Stimulated activated CD4-positive, alpha-beta T cell treated with anti-CD3 and anti-CD28 coated beads, Interleukin-15, amount 100 ng/mL, for 1 hour (primary cell): ENCODE results near the gene ARHGEF7.
"Not testable (repeated sequence)": the region's sequence is repeated elsewhere in the genome, so short reads cannot be mapped to it uniquely, and the experiment has no call there.

Experiments used
- DNase-seq, 2 donors: peaks; one replicate each; pipeline ENCODE4 v3.0.0-alpha.2; 2020; ENCODE audit warnings: low read depth in 1 of 2, low spot score in 1 of 2

Gene ARHGEF7, protein sequence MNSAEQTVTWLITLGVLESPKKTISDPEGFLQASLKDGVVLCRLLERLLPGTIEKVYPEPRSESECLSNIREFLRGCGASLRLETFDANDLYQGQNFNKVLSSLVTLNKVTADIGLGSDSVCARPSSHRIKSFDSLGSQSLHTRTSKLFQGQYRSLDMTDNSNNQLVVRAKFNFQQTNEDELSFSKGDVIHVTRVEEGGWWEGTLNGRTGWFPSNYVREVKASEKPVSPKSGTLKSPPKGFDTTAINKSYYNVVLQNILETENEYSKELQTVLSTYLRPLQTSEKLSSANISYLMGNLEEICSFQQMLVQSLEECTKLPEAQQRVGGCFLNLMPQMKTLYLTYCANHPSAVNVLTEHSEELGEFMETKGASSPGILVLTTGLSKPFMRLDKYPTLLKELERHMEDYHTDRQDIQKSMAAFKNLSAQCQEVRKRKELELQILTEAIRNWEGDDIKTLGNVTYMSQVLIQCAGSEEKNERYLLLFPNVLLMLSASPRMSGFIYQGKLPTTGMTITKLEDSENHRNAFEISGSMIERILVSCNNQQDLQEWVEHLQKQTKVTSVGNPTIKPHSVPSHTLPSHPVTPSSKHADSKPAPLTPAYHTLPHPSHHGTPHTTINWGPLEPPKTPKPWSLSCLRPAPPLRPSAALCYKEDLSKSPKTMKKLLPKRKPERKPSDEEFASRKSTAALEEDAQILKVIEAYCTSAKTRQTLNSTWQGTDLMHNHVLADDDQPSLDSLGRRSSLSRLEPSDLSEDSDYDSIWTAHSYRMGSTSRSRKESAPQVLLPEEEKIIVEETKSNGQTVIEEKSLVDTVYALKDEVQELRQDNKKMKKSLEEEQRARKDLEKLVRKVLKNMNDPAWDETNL

DNA sequence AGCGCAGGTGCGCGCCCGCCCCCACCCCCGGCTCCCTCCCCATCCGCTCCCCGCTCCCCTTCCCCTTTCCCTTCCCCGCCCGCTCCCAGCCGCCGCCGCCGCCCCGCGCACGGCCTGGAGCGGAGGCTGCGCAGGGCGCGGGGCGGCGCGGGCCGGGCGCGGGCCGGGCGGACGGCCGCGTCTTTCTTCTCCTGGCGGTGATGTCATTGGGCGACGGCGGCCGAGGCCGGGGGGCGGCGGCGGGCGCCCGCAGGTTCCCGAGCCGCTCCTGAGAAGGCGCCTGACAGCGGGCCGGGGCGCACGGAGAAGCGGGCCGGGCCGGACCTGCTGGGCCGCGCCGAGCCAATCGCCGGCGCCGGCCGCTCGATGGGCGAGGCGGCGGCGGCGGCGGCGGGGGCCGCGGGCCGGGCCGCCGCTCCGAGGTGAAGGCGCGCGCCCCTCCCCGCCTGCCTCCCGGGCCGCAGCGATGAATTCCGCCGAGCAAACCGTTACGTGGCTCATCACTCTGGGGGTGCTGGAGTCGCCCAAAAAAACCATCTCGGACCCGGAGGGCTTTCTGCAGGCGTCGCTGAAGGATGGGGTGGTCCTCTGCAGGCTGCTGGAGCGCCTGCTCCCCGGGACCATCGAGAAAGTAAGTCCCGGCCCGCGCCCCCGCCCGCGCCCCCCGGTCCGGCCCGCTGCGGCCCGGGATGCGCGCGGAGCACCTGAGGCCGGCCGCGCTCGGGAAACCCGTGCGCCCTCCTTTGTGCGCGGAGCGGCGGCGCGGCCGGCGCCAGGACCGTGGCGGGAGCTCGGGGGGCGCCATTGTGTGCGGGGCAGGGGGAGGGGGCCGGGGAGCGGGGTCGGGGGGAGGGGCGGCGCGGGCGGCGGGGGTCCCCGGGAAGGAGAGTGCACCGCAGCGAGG lies at the start of gene ARHGEF7:
TSS of gene ARHGEF7 (plus strand) at position 250 of the 904 bp plus-strand sequence. CDS start at position 467, 217 bp downstream.
- no peak for DNase-seq

GRCh38 chr13:111065698-111066097 lies 49.4 kb upstream of the ARHGEF7 start:
- DNase-seq = no peak

DNA sequence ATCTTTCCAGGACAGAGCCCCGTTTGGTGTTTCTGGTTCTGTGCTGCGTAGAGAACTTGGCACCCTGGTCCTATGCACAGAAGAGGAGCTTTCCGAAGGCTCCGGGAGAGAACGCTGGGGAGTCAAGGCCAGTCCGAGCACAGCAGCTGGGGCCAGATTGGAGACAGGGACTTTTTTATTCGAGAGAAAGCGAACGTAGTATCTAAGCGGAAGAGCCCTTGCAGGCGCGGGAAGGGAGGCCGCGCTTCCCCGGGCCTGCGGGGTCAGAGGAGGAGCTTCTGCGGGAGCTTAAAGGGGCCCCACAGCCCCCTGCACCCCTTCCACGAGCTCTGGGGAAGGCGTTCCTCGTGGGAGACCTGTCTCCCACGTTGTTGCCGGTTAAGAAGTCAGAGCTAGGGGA lies 48.6 kb upstream of the ARHGEF7 start:
- DNase-seq = no peak

DNA sequence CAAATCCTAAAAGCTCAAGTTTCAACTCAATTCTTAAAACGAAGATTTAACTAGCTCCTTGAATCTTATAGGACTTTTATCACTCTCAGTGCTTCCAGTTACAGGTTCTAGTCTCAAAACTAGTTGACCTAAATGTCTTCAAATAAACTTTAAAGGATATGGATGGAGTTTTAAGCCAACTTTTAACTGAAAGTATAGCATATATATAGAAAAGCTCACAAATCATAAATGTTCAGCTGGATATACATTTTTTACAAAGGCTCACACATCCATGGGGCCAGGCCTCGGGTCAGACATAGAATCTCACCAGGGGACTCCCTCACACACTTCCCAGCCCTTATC lies 47.1 kb upstream of the ARHGEF7 start:
- DNase-seq = no peak

- DNase-seq = not testable (repeated sequence)
Measured at GRCh38 chr13:111071120-111071519, 44.0 kb upstream of the ARHGEF7 start.

- not testable (repeated sequence) for DNase-seq
Measured at GRCh38 chr13:111071526-111071925, 43.6 kb upstream of the ARHGEF7 start.

- no peak for DNase-seq
Measured at GRCh38 chr13:111074826-111075225, 40.3 kb upstream of the ARHGEF7 start.

DNA sequence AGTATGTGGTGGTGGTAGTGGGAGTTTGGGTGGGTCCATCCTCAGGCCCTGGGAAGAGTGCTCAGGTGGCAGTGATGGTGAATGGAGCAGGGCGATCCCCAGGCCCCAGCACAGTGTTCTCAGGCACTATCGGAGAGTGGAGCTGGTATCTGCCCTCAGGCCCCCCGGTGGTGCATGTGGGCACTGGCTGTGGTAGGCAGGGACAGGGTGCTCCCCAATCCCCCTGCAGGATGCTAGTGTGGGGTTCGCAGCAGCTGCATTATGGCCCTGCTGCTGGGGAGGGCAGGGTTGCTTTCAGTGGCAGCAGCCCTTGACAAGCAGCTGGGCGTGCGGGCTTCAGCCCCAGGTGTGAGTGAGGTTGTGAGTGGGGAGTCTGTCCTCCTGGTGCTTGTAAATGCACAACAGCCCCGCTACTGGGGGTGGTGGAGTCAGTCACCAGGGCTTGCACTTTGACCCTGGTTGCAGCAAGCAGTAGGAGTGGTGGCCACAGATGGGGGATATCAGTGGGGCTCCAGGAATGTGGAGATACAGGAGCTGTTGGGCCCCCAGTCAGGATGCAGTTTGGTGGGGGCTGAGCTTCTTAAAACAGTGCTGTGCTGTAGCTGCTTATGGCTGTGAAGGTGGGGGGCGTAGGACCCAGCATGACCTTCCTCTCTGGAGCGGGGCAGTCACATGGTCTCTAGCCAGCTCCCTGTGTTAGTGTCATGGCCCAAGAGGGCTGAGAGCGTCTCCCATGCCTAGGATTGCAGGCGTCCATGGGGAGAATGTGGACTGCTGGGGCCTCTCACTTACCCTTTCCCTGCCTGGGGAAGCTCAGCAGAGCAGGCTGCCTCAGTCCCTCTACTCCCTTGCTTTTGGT lies 38.7 kb upstream of the ARHGEF7 start:
- no peak for DNase-seq

DNA sequence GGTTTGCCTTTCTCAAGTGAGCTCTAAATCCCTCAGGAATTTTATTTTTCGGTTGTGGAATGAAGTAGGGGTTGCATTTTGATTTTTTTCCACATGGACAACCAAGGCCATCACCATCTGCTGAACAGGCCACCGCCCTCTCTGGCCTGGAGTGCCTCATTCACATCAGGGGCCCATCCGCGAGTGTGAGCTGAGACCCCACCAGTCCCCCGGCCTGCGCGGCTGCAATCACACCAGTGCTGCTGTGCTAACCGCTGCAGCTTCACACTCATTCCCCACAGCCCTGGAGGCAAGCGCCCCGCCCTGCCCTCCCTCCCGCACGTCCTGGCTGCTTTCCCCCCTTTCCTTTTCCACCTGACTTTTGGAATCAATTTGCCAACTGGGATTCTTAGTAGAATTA lies 35.7 kb upstream of the ARHGEF7 start:
- DNase-seq = no peak

GRCh38 chr13:111080642-111081041 lies 34.5 kb upstream of the ARHGEF7 start:
- no peak for DNase-seq

DNA sequence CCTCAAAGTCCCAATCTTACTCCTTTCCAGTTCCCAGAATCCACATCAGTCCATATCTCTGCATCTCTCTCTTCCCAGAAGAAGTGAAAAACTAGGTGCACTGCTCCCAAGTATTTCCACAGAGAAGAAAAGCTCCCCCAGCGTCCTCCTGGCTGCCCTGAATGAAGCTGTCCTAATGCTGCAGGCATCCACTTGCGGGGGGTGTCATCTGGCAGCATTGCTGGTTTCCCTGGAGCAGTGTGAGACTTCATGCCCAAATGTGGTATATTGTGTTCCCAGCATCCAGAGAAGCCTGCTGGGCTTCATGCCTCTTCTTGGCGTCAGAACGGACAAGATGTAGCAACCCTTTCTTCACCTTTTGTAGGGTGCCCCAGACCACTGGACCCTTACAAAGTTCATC lies 32.9 kb upstream of the ARHGEF7 start:
- DNase-seq = no peak

DNA sequence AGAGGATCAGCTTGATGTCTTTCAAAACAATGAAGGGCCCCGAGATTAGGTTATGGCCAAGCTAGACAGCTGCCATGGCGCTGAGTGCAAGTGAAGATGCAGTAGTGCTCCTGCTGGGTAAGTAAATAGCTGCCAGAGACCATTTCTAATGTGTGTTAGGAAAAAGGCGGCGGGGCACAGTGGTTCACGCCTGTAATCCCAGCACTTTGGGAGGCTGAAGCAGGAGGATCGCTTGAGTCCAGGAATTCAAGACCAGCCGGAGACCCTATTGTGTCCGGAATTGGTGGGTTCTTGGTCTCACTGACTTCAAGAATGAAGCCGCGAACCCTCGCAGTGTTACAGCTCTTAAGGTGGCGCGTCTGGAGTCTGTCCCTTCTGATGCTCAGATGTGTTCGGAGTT lies 32.3 kb upstream of the ARHGEF7 start:
- not testable (repeated sequence) for DNase-seq

DNA sequence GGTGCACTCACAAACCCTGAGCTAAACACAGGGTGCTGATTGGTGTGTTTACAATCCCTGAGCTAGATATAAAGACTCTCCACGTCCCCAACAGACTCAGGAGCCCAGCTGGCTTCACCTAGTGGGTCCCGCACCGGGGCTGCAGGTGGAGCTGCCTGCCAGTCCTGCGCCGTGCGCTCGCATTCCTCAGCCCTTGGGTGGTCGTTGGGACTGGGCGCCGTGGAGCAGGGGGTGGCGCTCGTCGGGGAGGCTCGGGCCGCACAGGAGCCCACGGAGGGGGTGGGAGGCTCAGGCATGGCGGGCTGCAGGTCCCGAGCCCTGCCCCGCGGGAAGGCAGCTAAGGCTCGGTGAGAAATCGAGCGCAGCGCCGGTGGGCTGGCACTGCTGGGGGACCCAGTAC lies 31.4 kb upstream of the ARHGEF7 start:
- not testable (repeated sequence) for DNase-seq

GRCh38 chr13:111090169-111090568 lies 24.9 kb upstream of the ARHGEF7 start:
- DNase-seq = no peak

DNA sequence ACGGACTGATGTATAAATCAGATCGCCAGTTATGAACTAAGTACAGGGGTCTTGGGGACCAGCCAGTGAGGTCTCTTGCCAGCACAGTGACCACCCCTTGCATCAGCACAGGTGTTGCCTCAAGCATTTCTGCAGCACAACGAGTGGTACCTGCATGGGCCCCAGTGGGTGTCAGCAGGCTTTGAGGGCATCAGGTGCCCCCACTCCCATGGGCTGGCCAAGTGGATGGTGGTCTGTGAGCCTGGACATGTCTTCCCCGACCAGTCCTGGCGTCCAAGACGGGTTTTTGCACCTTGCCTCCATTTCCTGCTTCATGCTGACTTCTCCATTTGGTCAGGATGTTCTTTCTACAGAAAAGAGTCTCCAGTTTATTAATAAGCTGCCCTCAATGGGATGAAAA lies 22.4 kb upstream of the ARHGEF7 start:
- DNase-seq = no peak

- DNase-seq = no peak
Measured at GRCh38 chr13:111093136-111093535, 22.0 kb upstream of the ARHGEF7 start.

DNA sequence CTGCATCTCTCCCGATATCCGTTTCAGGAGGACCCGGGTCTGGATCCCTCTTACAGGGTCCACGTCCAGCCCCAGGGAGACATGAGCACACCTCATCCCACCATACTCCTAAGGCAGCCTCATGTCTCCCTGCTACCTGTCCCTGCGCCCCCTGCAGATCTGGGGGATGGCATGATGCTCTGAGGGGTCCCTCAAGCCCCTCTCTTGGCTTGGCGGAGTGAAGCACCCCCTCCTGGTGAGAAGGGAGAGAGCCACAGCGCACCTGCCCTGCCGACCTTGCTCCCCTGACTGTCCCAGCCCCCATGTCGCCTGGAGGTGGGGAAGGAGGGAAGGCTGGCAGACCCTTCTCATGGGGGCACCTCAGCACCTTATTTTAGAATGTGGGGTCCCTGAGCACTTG lies 21.5 kb upstream of the ARHGEF7 start:
- no peak for DNase-seq

DNA sequence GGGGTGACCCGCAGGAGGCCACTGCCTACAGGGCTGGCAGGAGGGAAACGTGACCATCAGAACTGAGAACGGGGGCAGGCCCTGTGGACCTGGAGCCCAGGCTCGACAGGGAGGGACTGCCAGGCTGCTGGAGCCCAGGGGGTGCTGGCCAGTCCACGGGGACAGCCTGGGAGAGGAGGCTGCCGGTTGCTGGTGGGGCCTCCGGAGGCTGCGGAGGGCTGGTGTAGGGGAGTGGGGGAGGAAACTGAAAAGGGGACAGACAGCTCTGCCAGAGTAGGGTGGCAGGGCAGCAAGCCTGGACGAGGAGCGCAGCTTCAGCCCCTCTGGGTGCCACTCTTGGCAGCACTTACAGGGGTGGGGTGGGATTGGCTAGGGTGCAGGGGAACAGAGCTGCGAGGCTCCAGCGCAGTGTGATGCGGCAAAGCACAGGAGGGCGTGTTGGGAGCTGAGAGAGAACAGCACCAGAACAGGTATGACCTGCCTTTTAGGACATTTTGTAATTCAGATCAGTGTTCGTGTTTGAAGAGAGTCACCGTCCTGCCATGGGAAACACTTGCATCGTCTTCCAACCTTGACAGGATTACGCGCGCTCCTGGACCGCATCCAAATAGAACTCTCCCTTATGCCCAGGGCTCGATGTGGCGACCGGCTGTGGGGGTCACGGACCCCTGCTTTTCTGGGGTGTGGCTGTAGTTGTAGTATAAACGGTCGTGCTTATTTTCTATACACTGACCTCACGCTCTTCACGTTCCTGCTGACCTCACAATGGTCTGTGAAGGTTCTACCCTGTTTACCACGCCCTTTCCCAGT lies 19.9 kb upstream of the ARHGEF7 start:
- DNase-seq = no peak

DNA sequence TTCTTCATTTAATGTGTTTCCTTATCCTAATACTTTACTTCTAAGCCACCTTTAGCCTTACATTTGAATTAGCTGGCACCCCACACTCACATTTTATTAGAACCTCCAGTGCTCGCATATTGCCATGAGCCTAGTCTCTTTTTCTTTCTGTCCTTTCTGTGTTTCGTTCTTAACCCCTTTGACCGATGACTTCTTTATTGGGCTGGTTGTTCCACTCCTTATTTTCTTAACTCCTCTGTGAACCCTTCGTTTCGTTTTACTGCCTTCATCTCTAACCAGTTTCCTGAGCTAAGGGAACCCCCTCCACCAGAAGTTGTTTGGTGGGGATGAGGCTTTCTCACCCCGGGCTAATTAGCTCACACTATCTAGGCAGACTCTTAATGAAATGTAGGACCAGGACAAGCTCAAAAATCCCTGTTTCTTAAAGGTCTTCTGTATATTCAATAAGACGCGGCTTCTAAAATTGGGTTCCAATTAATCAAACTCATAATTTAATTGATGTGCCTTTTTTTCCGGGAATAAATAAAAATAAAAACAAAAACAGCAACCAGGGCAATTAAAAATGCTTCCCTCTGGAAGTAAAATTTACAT lies 19.1 kb upstream of the ARHGEF7 start:
- DNase-seq = no peak
